ENCODE results near the gene GPC6.
A peak's percentile ranks its signal among the peaks of the same experiment; 100 is the strongest.

Gene GPC6

GRCh38 chr13:93231867-93232266 is 5.3 kb downstream of the GPC6 start:
- peak; percentile 24 for DNase-seq

GRCh38 chr13:93233997-93234416 is 7.4 kb downstream of the GPC6 start:
- no peak for DNase-seq

GRCh38 chr13:93234459-93234858 is 7.9 kb downstream of the GPC6 start:
- no peak for DNase-seq

GRCh38 chr13:93235258-93236015 is 8.8 kb downstream of the GPC6 start:
- no peak for DNase-seq

- no peak for DNase-seq
Observed at GRCh38 chr13:93238711-93239110, 12.1 kb downstream of the GPC6 start.

GRCh38 chr13:93243375-93244063 is 16.9 kb downstream of the GPC6 start:
- DNase-seq: no peak

GRCh38 chr13:93244141-93244917 is 17.7 kb downstream of the GPC6 start:
- DNase-seq: no peak

GRCh38 chr13:93244918-93245280 is 18.3 kb downstream of the GPC6 start:
- no peak for DNase-seq

- no peak for DNase-seq
Observed at GRCh38 chr13:93246069-93246468, 19.5 kb downstream of the GPC6 start.

GRCh38 chr13:93248627-93249047 is 22.0 kb downstream of the GPC6 start:
- DNase-seq: peak; percentile 94

- peak; percentile 11 for DNase-seq
Observed at GRCh38 chr13:93249364-93250306, 23.0 kb downstream of the GPC6 start.

GRCh38 chr13:93254775-93255174 is 28.2 kb downstream of the GPC6 start:
- DNase-seq: no peak

- DNase-seq: no peak
Observed at GRCh38 chr13:93256998-93257397, 30.4 kb downstream of the GPC6 start.

GRCh38 chr13:93259527-93260080 is 33.0 kb downstream of the GPC6 start:
- DNase-seq: no peak

- no peak for DNase-seq
Observed at GRCh38 chr13:93260591-93260990, 34.0 kb downstream of the GPC6 start.

GRCh38 chr13:93262729-93263345 is 36.2 kb downstream of the GPC6 start:
- DNase-seq: no peak

GRCh38 chr13:93264876-93265275 is 38.3 kb downstream of the GPC6 start:
- no peak for DNase-seq

- no peak for DNase-seq
Observed at GRCh38 chr13:93265800-93266199, 39.2 kb downstream of the GPC6 start.

- no peak for DNase-seq
Observed at GRCh38 chr13:93266681-93267080, 40.1 kb downstream of the GPC6 start.

GRCh38 chr13:93268327-93269028 is 41.9 kb downstream of the GPC6 start:
- no peak for DNase-seq
